ENCODE measurements around the gene KRTAP10-7.

DNA sequence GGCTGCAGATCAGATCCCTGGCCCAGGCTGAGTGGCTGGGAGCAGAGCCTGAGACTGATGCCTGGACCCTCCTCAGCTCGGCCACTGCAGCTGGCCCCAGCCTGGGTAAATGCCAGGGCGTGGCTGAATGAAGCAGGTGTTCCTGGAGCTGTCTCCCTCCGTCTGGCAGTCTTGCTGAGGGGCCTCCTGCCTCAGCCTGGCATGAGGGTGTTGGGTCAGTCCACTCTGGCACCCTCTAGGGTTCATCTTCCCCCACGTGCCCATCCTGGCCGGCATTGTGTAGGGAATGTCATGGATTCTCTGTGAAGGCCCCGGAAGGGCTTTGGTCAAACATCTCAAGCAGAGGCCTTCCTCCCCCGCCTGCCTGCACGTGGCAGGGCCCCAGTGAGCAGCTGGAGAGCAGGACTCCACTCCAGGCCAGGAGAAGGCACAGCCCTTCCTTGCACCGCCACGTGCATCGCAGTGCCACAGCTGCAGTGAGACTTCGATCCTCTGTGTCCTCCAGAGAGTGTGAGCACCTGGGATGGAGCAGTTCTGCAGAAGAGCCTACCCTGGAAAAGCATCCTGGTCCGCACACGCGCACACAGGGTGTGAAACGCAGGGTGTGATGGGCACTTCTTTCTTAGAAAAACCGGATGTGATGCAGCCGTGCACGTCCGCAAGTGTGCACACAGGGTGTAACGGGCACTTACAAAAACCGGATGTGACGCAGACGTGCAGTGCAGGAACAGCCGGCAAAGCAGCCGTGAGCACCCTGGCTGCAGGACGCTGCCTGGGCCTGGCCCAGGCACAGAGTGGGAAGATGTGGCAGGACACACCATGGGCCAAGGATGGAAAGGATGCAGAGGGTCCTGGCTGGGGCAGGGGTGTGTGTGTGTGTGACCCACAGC, 31.5 kb upstream of the KRTAP10-7 start:
- TF ChIP-seq POLR2A (IDR thresholded peaks at IDR 0.05) = no peak
- TF ChIP-seq, protein P1, sequence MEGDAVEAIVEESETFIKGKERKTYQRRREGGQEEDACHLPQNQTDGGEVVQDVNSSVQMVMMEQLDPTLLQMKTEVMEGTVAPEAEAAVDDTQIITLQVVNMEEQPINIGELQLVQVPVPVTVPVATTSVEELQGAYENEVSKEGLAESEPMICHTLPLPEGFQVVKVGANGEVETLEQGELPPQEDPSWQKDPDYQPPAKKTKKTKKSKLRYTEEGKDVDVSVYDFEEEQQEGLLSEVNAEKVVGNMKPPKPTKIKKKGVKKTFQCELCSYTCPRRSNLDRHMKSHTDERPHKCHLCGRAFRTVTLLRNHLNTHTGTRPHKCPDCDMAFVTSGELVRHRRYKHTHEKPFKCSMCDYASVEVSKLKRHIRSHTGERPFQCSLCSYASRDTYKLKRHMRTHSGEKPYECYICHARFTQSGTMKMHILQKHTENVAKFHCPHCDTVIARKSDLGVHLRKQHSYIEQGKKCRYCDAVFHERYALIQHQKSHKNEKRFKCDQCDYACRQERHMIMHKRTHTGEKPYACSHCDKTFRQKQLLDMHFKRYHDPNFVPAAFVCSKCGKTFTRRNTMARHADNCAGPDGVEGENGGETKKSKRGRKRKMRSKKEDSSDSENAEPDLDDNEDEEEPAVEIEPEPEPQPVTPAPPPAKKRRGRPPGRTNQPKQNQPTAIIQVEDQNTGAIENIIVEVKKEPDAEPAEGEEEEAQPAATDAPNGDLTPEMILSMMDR (IDR thresholded peaks at IDR 0.05 in 8 of 11, conservative IDR thresholded peaks at IDR 0.05 in 3 of 11) = no peak
- TF ChIP-seq POLR2AphosphoS5 (IDR thresholded peaks at IDR 0.05) = no peak
